PC-9 (cell line): Measurements from ENCODE around the gene HOMER2. TPM values are rescaled to one million over a fixed set of nuclear protein-coding genes. Genes with fewer than 3 reads are reported as not detected.

Experiments
- BruUV-seq: library from RNA; stranded (reverse); fragments of 400-500 nt; replicated peaks from 2 replicates; lab custom pipeline; 2021; lab: Mats Ljungman, UMichigan
- CTCF ChIA-PET: fragments of 300-600 bp; sonication (Branson Sonifier 250); formaldehyde crosslinking; loops from one replicate; lab custom pipeline; 2022; ENCODE audit warnings: antibody characterized with exemption; lab: Charles Lee
- POLR2A ChIA-PET: fragments of 300-600 bp; sonication (Branson Sonifier 250); formaldehyde crosslinking; loops from one replicate; lab custom pipeline; 2022; ENCODE audit warnings: antibody characterized with exemption; ENCODE audit not compliant: unreplicated experiment; lab: Charles Lee
- DNase-seq, 2 experiments: peaks; one replicate each; pipeline versions ENCODE4 v3.0.0 to v3.0.0-alpha.2; 2015 to 2022; ENCODE audit warnings: mixed read lengths in 1 of 2
- H2AFZ ChIP-seq: fragments of 200-600 bp; sonication (generic); 2 replicates; pipeline ENCODE4 v1.8.1; 2017; ENCODE audit warnings: antibody characterized with exemption
- H3F3A ChIP-seq: fragments of 200-600 bp; sonication (generic); 2 replicates; pipeline ENCODE4 v1.8.1; 2017; ENCODE audit warnings: antibody characterized with exemption, mild to moderate bottlenecking, low read depth; ENCODE audit not compliant: insufficient read depth
- H3K27ac ChIP-seq: fragments of 200-600 bp; sonication (generic); 2 replicates; pipeline ENCODE4 v1.6.1; 2016; ENCODE audit warnings: mixed run types
- H3K27me3 ChIP-seq: fragments of 200-600 bp; sonication (generic); 2 replicates; pipeline ENCODE4 v1.6.1; 2016; ENCODE audit warnings: low read depth, mixed run types; ENCODE audit not compliant: insufficient read depth
- H3K36me3 ChIP-seq: fragments of 200-600 bp; sonication (generic); 2 replicates; pipeline ENCODE4 v1.6.1; 2016; ENCODE audit warnings: low read depth, mixed run types
- H3K4me1 ChIP-seq: fragments of 200-600 bp; sonication (generic); replicated peaks from 2 replicates; pipeline ENCODE4 v1.6.1; 2016; ENCODE audit warnings: mixed run types; ENCODE audit not compliant: insufficient read depth
- H3K4me2 ChIP-seq: fragments of 200-600 bp; sonication (generic); 2 replicates; pipeline ENCODE4 v1.6.1; 2017; ENCODE audit warnings: mixed run types
- H3K4me3 ChIP-seq: fragments of 200-600 bp; sonication (generic); 2 replicates; pipeline ENCODE4 v1.6.1; 2016; ENCODE audit warnings: mixed run types
- H3K79me2 ChIP-seq: fragments of 200-600 bp; sonication (generic); 2 replicates; pipeline ENCODE4 v1.6.1; 2017; ENCODE audit warnings: low read depth, mixed run types
- H3K9me2 ChIP-seq: fragments of 200-600 bp; sonication (generic); 2 replicates; pipeline ENCODE4 v1.8.1; 2017; ENCODE audit warnings: mild to moderate bottlenecking; ENCODE audit not compliant: insufficient read depth
- H3K9me3 ChIP-seq: fragments of 200-600 bp; sonication (generic); 2 replicates; pipeline ENCODE4 v1.8.1; 2016; ENCODE audit warnings: low read depth; ENCODE audit not compliant: insufficient read depth
- H4K20me1 ChIP-seq: fragments of 200-600 bp; sonication (generic); 2 replicates; pipeline ENCODE4 v1.8.1; 2017; ENCODE audit not compliant: insufficient read depth
- CTCF ChIP-seq: fragments of 200-600 bp; sonication (generic); conservative IDR thresholded peaks from 2 replicates; pipeline ENCODE4 v1.6.1; 2017; ENCODE audit warnings: mixed run types, antibody characterized with exemption, mild to moderate bottlenecking, moderate library complexity
- EZH2 ChIP-seq: fragments of 200-600 bp; sonication (generic); IDR thresholded peaks from 2 replicates; pipeline ENCODE4 v1.8.0; 2017; ENCODE audit warnings: antibody characterized with exemption, low read depth
- intact Hi-C: fragments of 100-400 bp; cut with micrococcal nuclease; formaldehyde crosslinking; loops from one replicate; pipeline ENCODE4 v1.10.0; 2022; ENCODE audit not compliant: unreplicated experiment
- total RNA-seq: library from RNA; stranded (reverse); gene quantifications from 2 replicates; pipeline ENCODE4 v1.2.3, GENCODE V29; 2021

HOMER2 gene
- total RNA-seq, 1 experiment from 2014 or later, result 15.1 TPM

- ChIA-PET CTCF (no interaction called here), POLR2A (no interaction called here)
- no TSS peak for BruUV-seq
- Histone ChIP-seq H3K27ac (no peak overlapping the region), H4K20me1 (no peaks in the 10 kb centered on the region), H3K4me3 (no peak overlapping the region), H3K9me3 (no peaks in the 10 kb centered on the region), H3K36me3 (no peaks in the 10 kb centered on the region), H2AFZ (no peak overlapping the region), H3K9me2 (no peaks in the 10 kb centered on the region), H3K27me3 (peaks cover 9% of the 10 kb centered on the region; the same call in 1 of the 2 replicates), H3K4me2 (no peak overlapping the region), H3F3A (peaks cover 6% of the 10 kb centered on the region; the same call in 1 of the 2 replicates), H3K79me2 (no peaks in the 10 kb centered on the region), H3K4me1 (peaks cover 14% of the 10 kb centered on the region)
- intact Hi-C loops, result no loop called here
- DNase-seq, result no peak
- TF ChIP-seq EZH2 (no peak), CTCF (no peak)
Observed at GRCh38 chr15:82937712-82938058, 14.8 kb downstream of the HOMER2 start.

GRCh38 chr15:82936966-82937711 is 15.4 kb downstream of the HOMER2 start:
- no peak for DNase-seq
- no peaks in the 10 kb centered on the region for H3K9me2 ChIP-seq
- H2AFZ ChIP-seq, result no peak overlapping the region
- H3K4me1 ChIP-seq, result peaks cover 9% of the 10 kb centered on the region
- no peaks in the 10 kb centered on the region for H3K9me3 ChIP-seq
- H3K4me3 ChIP-seq, result no peak overlapping the region
- H3F3A ChIP-seq, result peaks cover 3% of the 10 kb centered on the region; the same call in 1 of the 2 replicates
- no peaks in the 10 kb centered on the region for H3K79me2 ChIP-seq
- POLR2A ChIA-PET, result interaction anchor here (0.6 kb wide), 1 partner anchor 190 kb away, joined by 4 read pairs; no protein-coding TSS in a partner anchor
- BruUV-seq, result no TSS peak
- CTCF ChIA-PET, result no interaction called here
- no peak overlapping the region for H3K27ac ChIP-seq
- H4K20me1 ChIP-seq, result no peaks in the 10 kb centered on the region
- intact Hi-C loops, result no loop called here
- H3K4me2 ChIP-seq, result no peak overlapping the region
- H3K36me3 ChIP-seq, result no peaks in the 10 kb centered on the region
- TF ChIP-seq CTCF (no peak), EZH2 (no peak)
- peaks cover 9% of the 10 kb centered on the region; the same call in 1 of the 2 replicates for H3K27me3 ChIP-seq

DNA sequence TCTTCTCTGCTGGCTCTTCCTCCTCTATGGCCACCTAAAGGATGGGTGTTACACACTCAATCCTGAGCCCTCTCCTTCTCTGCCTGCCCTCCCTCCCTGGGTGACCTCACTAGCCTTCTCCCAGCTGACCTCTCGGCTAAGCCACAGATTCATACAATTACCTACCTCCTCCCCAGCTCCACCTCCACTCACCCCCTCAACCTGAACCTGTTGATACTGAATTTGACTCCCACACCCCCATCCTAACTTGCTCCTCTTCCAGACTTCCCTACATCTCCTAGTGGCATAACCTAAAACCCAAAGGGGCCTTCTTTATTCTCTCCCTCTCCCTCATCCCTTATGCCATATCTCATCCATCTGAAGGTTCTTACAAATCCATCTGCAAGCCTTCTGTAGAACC is 17.1 kb downstream of the HOMER2 start:
- TF ChIP-seq EZH2 (no peak), CTCF (no peak)
- no peak overlapping the region for H3K4me2 ChIP-seq
- no peaks in the 10 kb centered on the region for H3K79me2 ChIP-seq
- H4K20me1 ChIP-seq, result no peaks in the 10 kb centered on the region
- H2AFZ ChIP-seq, result no peak overlapping the region
- ChIA-PET POLR2A (no interaction called here), CTCF (no interaction called here)
- H3K9me2 ChIP-seq, result no peaks in the 10 kb centered on the region
- H3K4me3 ChIP-seq, result no peak overlapping the region
- intact Hi-C loops, result no loop called here
- H3K36me3 ChIP-seq, result no peaks in the 10 kb centered on the region
- no peak for DNase-seq
- no peaks in the 10 kb centered on the region for H3K9me3 ChIP-seq
- no peak overlapping the region for H3K27ac ChIP-seq
- H3F3A ChIP-seq, result no peaks in the 10 kb centered on the region
- no TSS peak for BruUV-seq
- H3K4me1 ChIP-seq, result no peaks in the 10 kb centered on the region
- H3K27me3 ChIP-seq, result peaks cover 9% of the 10 kb centered on the region; the same call in 1 of the 2 replicates
